ENCODE measurements around the gene RMRP. TPM values are rescaled to one million over a fixed set of nuclear protein-coding genes. Genes with fewer than 3 reads are reported as not detected.
A peak's percentile ranks its signal among the peaks of the same experiment; 100 is the strongest.

RMRP gene
- 6,931 TPM for polyA plus RNA-seq (2013, experiment 1 of 4)
- polyA plus RNA-seq (2013, experiment 2 of 4) = 5,776 TPM
- 12,572 TPM for polyA plus RNA-seq (2013, experiment 3 of 4)
- polyA plus RNA-seq (2013, experiment 4 of 4) = 8,224 TPM

DNA sequence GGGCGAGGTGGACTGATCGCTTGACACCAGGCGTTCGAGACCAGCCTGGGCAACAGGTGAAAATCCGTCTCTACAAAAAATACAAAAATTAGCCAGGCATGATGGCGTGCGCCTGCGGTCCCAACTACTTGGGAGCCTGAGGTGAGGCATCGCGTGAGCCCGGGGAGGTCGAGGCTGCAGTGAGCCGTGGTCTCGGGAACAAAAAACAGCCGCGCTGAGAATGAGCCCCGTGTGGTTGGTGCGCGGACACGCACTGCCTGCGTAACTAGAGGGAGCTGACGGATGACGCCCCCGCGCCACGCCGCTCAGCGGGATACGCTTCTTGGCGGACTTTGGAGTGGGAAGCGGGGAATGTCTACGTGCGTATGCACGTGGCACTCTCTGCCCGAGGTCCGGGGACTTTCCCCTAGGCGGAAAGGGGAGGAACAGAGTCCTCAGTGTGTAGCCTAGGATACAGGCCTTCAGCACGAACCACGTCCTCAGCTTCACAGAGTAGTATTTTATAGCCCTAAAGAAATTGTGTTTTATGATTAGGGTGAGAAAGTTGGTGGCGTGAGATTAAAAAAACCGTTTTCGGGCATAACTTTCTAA is at the start of gene RMRP:
RMRP (minus strand) TSS at position 474 of the 591 bp plus-strand sequence.
- peaks cover 5% of the 10 kb centered on the region for H3K4me1 ChIP-seq (ENCODE audit: control insufficient read depth, insufficient read depth, low read length)
- 1 to 2% methylated on average over 42 of the region's 42 CpGs for WGBS, 2 experiments
- H3K27me3 ChIP-seq (ENCODE audit: control insufficient read depth, insufficient read depth, low read length, poor library complexity, severe bottlenecking) = peaks cover 10% of the 10 kb centered on the region
- peaks cover 17% of the 10 kb centered on the region for H3K36me3 ChIP-seq (ENCODE audit: control insufficient read depth, insufficient read depth, low read length)
- peak within 1 kb of the TSS; percentile 100 for H3K27ac ChIP-seq (ENCODE audit: insufficient read depth, low read depth, low read length, poor library complexity, severe bottlenecking)
- peak within 1 kb of the TSS; percentile 84 for H3K4me3 ChIP-seq (ENCODE audit: insufficient read depth, low read depth, low read length)
- no peaks in the 10 kb centered on the region for H3K9me3 ChIP-seq (ENCODE audit: control insufficient read depth, low read length)

DNA sequence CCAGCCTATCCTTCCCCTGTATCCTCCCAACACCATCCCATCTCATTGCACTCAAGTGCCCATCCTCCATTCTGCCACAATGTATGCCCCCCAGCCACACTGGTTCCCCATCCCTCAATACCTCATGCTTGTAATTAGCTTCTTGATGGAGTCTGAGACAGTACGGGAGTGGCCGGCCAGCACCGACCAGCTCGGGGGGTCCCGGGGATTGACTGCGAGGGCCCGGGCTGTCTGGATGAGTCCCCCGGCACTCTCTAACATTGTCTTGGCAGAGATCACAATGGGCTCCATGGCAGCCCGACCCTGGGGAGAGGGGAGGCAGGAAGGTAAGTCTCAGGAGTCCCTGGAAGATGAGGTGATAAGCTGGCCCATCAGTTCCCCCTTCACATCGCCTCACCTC is 49.1 kb upstream of the RMRP start:
- Histone ChIP-seq H3K27me3 (ENCODE audit: control insufficient read depth, insufficient read depth, low read length, poor library complexity, severe bottlenecking) (no peaks in the 10 kb centered on the region), H3K4me1 (ENCODE audit: control insufficient read depth, insufficient read depth, low read length) (no peaks in the 10 kb centered on the region), H3K4me3 (ENCODE audit: insufficient read depth, low read depth, low read length) (no peak overlapping the region), H3K9me3 (ENCODE audit: control insufficient read depth, low read length) (no peaks in the 10 kb centered on the region), H3K27ac (ENCODE audit: insufficient read depth, low read depth, low read length, poor library complexity, severe bottlenecking) (no peak overlapping the region), H3K36me3 (ENCODE audit: control insufficient read depth, insufficient read depth, low read length) (peaks cover 84% of the 10 kb centered on the region)
- 91 to 93% methylated on average over 10 of the region's 10 CpGs for WGBS, 2 experiments

GRCh38 chr9:35705836-35706430 is 48.1 kb upstream of the RMRP start:
- Histone ChIP-seq H3K4me3 (ENCODE audit: insufficient read depth, low read depth, low read length) (no peak overlapping the region), H3K9me3 (ENCODE audit: control insufficient read depth, low read length) (no peaks in the 10 kb centered on the region), H3K4me1 (ENCODE audit: control insufficient read depth, insufficient read depth, low read length) (no peaks in the 10 kb centered on the region), H3K36me3 (ENCODE audit: control insufficient read depth, insufficient read depth, low read length) (peaks cover 82% of the 10 kb centered on the region), H3K27me3 (ENCODE audit: control insufficient read depth, insufficient read depth, low read length, poor library complexity, severe bottlenecking) (no peaks in the 10 kb centered on the region), H3K27ac (ENCODE audit: insufficient read depth, low read depth, low read length, poor library complexity, severe bottlenecking) (no peak overlapping the region)
- WGBS, 2 experiments = 94 to 96% methylated on average over 7 of the region's 7 CpGs

GRCh38 chr9:35705372-35705771 is 47.6 kb upstream of the RMRP start:
- no peaks in the 10 kb centered on the region for H3K9me3 ChIP-seq (ENCODE audit: control insufficient read depth, low read length)
- H3K27ac ChIP-seq (ENCODE audit: insufficient read depth, low read depth, low read length, poor library complexity, severe bottlenecking) = no peak overlapping the region
- peaks cover 81% of the 10 kb centered on the region for H3K36me3 ChIP-seq (ENCODE audit: control insufficient read depth, insufficient read depth, low read length)
- no peaks in the 10 kb centered on the region for H3K4me1 ChIP-seq (ENCODE audit: control insufficient read depth, insufficient read depth, low read length)
- H3K27me3 ChIP-seq (ENCODE audit: control insufficient read depth, insufficient read depth, low read length, poor library complexity, severe bottlenecking) = no peaks in the 10 kb centered on the region
- no peak overlapping the region for H3K4me3 ChIP-seq (ENCODE audit: insufficient read depth, low read depth, low read length)
- WGBS, 2 experiments = 88% methylated on average over 8 of the region's 8 CpGs

DNA sequence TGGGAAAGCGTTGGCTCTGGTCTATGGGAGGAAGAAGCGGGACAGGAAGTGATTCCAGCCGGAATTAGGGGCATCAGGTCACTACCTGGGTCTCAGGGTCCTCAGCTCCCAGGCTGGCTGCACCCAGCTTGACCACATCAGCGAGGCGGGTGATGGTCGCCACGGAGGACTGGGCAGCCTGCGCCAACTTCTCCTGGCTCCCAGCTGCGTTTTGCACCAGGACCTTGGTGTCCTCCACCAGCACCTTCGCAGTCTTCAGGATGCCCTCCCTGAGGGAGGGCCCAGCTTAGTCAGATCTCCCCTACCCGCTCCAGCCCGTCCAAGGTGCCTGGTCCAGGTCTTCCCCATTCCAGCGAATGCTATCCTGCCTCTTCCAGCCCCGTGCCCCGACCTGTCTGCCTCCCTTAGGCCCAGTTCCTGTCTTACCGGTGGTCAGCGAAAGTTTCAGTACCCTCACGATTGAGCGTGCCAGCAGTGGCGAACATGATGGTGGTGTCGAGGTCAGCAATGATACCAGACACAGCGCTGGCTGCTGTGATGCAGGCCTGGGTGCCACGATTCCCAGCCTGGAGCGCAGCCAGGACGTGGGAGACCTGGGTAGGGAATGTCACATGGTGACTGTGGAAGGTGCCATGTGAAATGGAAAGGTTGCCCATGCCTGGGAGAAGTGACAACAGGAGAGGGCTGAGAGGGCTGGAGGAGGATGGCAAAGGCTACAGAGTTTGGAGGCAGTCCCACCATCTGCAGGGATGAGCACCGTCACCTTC is 46.3 kb upstream of the RMRP start:
- WGBS, 2 experiments = 94 to 95% methylated on average over 26 of the region's 26 CpGs
- no peak overlapping the region for H3K4me3 ChIP-seq (ENCODE audit: insufficient read depth, low read depth, low read length)
- no peak overlapping the region for H3K27ac ChIP-seq (ENCODE audit: insufficient read depth, low read depth, low read length, poor library complexity, severe bottlenecking)
- no peaks in the 10 kb centered on the region for H3K27me3 ChIP-seq (ENCODE audit: control insufficient read depth, insufficient read depth, low read length, poor library complexity, severe bottlenecking)
- peaks cover 82% of the 10 kb centered on the region for H3K36me3 ChIP-seq (ENCODE audit: control insufficient read depth, insufficient read depth, low read length)
- no peaks in the 10 kb centered on the region for H3K4me1 ChIP-seq (ENCODE audit: control insufficient read depth, insufficient read depth, low read length)
- H3K9me3 ChIP-seq (ENCODE audit: control insufficient read depth, low read length) = no peaks in the 10 kb centered on the region

DNA sequence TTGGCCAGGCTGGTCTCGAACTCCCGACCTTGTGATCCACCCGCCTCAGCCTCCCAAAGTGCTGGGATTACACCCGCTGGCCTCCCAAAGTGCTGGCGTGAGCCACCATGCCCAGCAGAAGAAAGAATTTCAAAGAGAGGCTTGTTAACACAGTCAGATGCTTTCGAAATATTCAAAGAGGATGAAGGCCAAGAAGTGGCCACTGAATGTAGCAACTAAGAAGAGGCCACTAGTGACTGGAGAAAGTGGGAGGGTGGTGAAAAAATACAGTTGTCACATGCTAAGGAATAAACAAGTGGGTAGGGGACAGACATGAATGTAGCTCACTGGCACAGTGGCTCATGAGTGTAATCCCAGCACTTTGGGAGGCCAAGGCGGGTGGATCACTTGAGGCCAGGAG is 44.9 kb upstream of the RMRP start:
- Histone ChIP-seq H3K4me1 (ENCODE audit: control insufficient read depth, insufficient read depth, low read length) (no peaks in the 10 kb centered on the region), H3K36me3 (ENCODE audit: control insufficient read depth, insufficient read depth, low read length) (peaks cover 86% of the 10 kb centered on the region), H3K27ac (ENCODE audit: insufficient read depth, low read depth, low read length, poor library complexity, severe bottlenecking) (no peak overlapping the region), H3K4me3 (ENCODE audit: insufficient read depth, low read depth, low read length) (no peak overlapping the region), H3K9me3 (ENCODE audit: control insufficient read depth, low read length) (no peaks in the 10 kb centered on the region), H3K27me3 (ENCODE audit: control insufficient read depth, insufficient read depth, low read length, poor library complexity, severe bottlenecking) (no peaks in the 10 kb centered on the region)
- WGBS, 2 experiments = 92 to 93% methylated on average over 7 of the region's 7 CpGs

DNA sequence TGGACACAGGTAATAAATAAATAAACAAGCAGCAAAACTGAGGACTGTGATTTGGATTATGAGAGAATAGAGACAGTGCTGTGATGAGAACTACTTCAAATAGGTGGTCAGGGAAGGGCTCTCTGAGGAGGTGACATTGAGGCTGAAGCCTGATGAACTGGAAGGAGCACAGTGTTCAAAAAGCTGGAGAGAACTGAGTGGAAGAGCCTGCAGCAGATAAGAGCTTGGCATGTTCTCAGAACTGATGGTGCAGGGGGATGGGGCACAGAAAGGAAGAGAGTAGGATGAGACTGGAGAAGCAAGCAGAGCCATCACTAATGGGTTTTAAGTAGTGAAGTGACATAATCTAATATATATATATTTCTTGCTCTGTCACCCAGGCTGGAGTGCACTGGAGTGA is 43.1 kb upstream of the RMRP start:
- peaks cover 75% of the 10 kb centered on the region for H3K36me3 ChIP-seq (ENCODE audit: control insufficient read depth, insufficient read depth, low read length)
- H3K9me3 ChIP-seq (ENCODE audit: control insufficient read depth, low read length) = no peaks in the 10 kb centered on the region
- no peaks in the 10 kb centered on the region for H3K4me1 ChIP-seq (ENCODE audit: control insufficient read depth, insufficient read depth, low read length)

DNA sequence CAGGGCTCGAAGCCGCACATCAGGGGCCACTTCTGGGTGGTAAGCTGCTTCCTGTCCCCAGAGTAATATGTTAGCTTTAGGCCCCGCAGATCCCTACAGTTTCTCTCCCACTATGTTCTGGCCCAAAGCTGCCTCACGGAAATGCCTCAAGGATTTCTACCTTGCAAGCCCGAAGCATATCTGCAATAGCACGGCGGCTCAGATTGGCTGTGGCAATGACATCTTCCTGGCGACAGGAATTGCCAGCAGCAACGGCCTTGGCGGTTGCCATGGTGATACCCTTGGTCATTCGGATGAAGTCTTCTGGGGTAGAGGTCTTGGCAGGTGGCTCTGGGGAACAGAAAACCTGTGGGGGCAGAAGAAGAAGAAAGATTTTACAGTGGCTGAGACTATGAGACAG is 42.2 kb upstream of the RMRP start:
- 93 to 94% methylated on average over 11 of the region's 11 CpGs for WGBS, 2 experiments
- Histone ChIP-seq H3K27ac (ENCODE audit: insufficient read depth, low read depth, low read length, poor library complexity, severe bottlenecking) (no peak overlapping the region), H3K4me1 (ENCODE audit: control insufficient read depth, insufficient read depth, low read length) (no peaks in the 10 kb centered on the region), H3K4me3 (ENCODE audit: insufficient read depth, low read depth, low read length) (no peak overlapping the region), H3K36me3 (ENCODE audit: control insufficient read depth, insufficient read depth, low read length) (peaks cover 66% of the 10 kb centered on the region), H3K9me3 (ENCODE audit: control insufficient read depth, low read length) (no peaks in the 10 kb centered on the region), H3K27me3 (ENCODE audit: control insufficient read depth, insufficient read depth, low read length, poor library complexity, severe bottlenecking) (no peaks in the 10 kb centered on the region)

More for the DNA sequence above, 43.1 kb upstream of the RMRP start:
- Histone ChIP-seq H3K4me3 (ENCODE audit: insufficient read depth, low read depth, low read length) (no peak overlapping the region), H3K27ac (ENCODE audit: insufficient read depth, low read depth, low read length, poor library complexity, severe bottlenecking) (no peak overlapping the region), H3K27me3 (ENCODE audit: control insufficient read depth, insufficient read depth, low read length, poor library complexity, severe bottlenecking) (no peaks in the 10 kb centered on the region)

DNA sequence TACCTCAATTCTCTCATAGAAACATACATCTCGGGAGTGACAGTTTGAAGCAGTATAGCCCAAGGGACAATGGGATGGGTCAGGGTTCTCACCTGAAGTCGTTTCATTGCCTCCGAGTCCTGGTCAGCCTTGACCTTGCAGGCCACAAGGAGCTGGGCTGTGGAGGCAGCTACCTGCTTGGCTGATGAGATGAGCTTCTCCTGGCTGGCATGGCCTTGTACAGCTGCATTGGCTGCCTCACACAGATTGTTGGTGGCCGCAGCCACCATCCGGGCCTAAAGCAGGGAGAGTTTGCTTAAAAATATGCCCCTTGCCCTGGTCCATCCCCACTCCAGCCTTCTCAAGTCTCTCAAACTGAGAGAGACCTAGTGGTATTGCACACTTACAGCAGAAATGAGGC is 40.4 kb upstream of the RMRP start:
- Histone ChIP-seq H3K9me3 (ENCODE audit: control insufficient read depth, low read length) (no peaks in the 10 kb centered on the region), H3K4me1 (ENCODE audit: control insufficient read depth, insufficient read depth, low read length) (no peaks in the 10 kb centered on the region), H3K27ac (ENCODE audit: insufficient read depth, low read depth, low read length, poor library complexity, severe bottlenecking) (no peak overlapping the region), H3K36me3 (ENCODE audit: control insufficient read depth, insufficient read depth, low read length) (peaks cover 48% of the 10 kb centered on the region), H3K27me3 (ENCODE audit: control insufficient read depth, insufficient read depth, low read length, poor library complexity, severe bottlenecking) (no peaks in the 10 kb centered on the region), H3K4me3 (ENCODE audit: insufficient read depth, low read depth, low read length) (no peak overlapping the region)
- 94 to 95% methylated on average over 5 of the region's 5 CpGs for WGBS, 2 experiments

DNA sequence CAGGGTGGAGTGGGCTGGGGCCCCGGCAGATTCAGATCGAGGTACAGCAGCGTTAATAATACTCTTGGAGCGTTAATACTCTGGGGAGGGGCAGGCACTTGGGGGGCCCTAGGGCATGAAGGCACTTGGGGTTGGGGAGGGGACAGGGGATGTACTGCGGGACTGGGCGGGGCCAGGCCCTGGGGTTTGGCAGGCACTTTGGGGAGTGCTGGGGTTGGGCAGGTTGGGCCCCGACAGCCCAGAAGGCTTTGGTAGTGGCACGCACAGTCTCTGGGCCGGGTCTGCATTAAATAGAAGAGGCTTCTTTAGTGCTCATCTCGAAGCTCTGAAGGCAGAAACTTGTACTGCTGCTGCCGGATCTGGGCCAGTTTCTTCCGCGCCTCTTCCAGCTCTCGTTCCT is 39.7 kb upstream of the RMRP start:
- Histone ChIP-seq H3K4me3 (ENCODE audit: insufficient read depth, low read depth, low read length) (no peak overlapping the region), H3K4me1 (ENCODE audit: control insufficient read depth, insufficient read depth, low read length) (no peaks in the 10 kb centered on the region), H3K27ac (ENCODE audit: insufficient read depth, low read depth, low read length, poor library complexity, severe bottlenecking) (no peak overlapping the region), H3K27me3 (ENCODE audit: control insufficient read depth, insufficient read depth, low read length, poor library complexity, severe bottlenecking) (no peaks in the 10 kb centered on the region), H3K36me3 (ENCODE audit: control insufficient read depth, insufficient read depth, low read length) (peaks cover 45% of the 10 kb centered on the region), H3K9me3 (ENCODE audit: control insufficient read depth, low read length) (no peaks in the 10 kb centered on the region)
- 95 to 96% methylated on average over 14 of the region's 14 CpGs for WGBS, 2 experiments
